K562 (cell line): ENCODE data around the gene RABL6. TPM values are rescaled to one million over a fixed set of nuclear protein-coding genes. Genes with fewer than 3 reads are reported as not detected.
A peak's percentile ranks its signal among the peaks of the same experiment; 100 is the strongest.

ENCODE experiments used
- ATAC-seq: fragments of 200-7000 bp; cut with Tn5 transposase; 3 replicates; pipeline ENCODE4 v1.9.1; 2020; ENCODE audit warnings: moderate library complexity
- BruUV-seq: library from RNA; stranded (reverse); fragments of 400-500 nt; replicated peaks from 2 replicates; lab custom pipeline; 2021; lab: Mats Ljungman, UMichigan
- CTCF ChIA-PET: fragments of 300-600 bp; formaldehyde crosslinking; extraction: SDS; loops from one replicate; lab custom pipeline; 2021; ENCODE audit warnings: low intra/inter-chr PET ratio; lab: Yijun Ruan, JAX
- POLR2A ChIA-PET: fragments of 300-600, 350-650 bp; sonication (Branson Sonifier 250); formaldehyde crosslinking; extraction: SDS; loops from one replicate; lab custom pipeline; 2021; ENCODE audit warnings: antibody characterized with exemption, inconsistent platforms; lab: Yijun Ruan, JAX
- DNase-seq, 4 experiments: peaks; one replicate each; pipeline versions ENCODE4 v3.0.0 to v3.0.0-alpha.2; 2011 to 2018; ENCODE audit warnings: low spot score in 3 of 4, mixed read lengths in 3 of 4; ENCODE audit errors: extremely low read depth in 1 of 4
- FAIRE-seq: peaks from 2 replicates; lab custom pipeline; 2011; peaks lifted over from hg19 to GRCh38; lab: Jason Lieb, UNC
- H2AFZ ChIP-seq: 2 replicates; pipeline ENCODE4 v1.6.0; 2011; ENCODE audit warnings: low read depth, low read length, control low read depth, inconsistent platforms
- H3K27ac ChIP-seq: fragments of 200-600 bp; 3 replicates; pipeline ENCODE4 v1.8.0; 2011; ENCODE audit warnings: low read depth, mild to moderate bottlenecking, control low read depth, inconsistent platforms, low read length, moderate library complexity, mixed read lengths; ENCODE audit errors: extremely low read depth
- H3K27me3 ChIP-seq, 2 experiments: fragments of 300-600 bp in 1 of 2; 2 replicates in 1 of 2; 3 replicates in 1 of 2; pipeline versions ENCODE4 v1.6.0 to v1.8.0; 2011; ENCODE audit warnings: inconsistent platforms in 2 of 2, low read length in 2 of 2, mild to moderate bottlenecking in 1 of 2, mixed read lengths in 1 of 2, moderate library complexity in 1 of 2; ENCODE audit not compliant: control insufficient read depth in 2 of 2, insufficient read depth in 2 of 2
- H3K36me3 ChIP-seq: fragments of 300-600 bp; 3 replicates; pipeline ENCODE4 v1.8.0; 2011; ENCODE audit warnings: mild to moderate bottlenecking, low read length, inconsistent platforms; ENCODE audit not compliant: control insufficient read depth, insufficient read depth
- H3K4me1 ChIP-seq, 2 experiments: fragments of 200-600 bp in 1 of 2; replicated peaks in 1 of 2; 2 replicates in 1 of 2; 3 replicates in 1 of 2; pipeline versions ENCODE4 v1.5.1 to v1.8.0; 2011; ENCODE audit warnings: inconsistent platforms in 2 of 2, low read length in 2 of 2, mild to moderate bottlenecking in 1 of 2, mixed read lengths in 1 of 2, moderate library complexity in 1 of 2; ENCODE audit not compliant: control insufficient read depth in 2 of 2, insufficient read depth in 2 of 2
- H3K4me2 ChIP-seq: 2 replicates; pipeline ENCODE4 v1.6.1; 2011; ENCODE audit warnings: low read length, control low read depth, inconsistent platforms, mixed read lengths; ENCODE audit not compliant: insufficient read depth
- H3K4me3 ChIP-seq: fragments of 200-600 bp; sonication (generic), shearing (Covaris generic); 2 replicates; pipeline ENCODE4 v1.5.1; 2016; ENCODE audit warnings: control low read depth, inconsistent platforms
- H3K79me2 ChIP-seq: fragments of 200-600 bp; 3 replicates; pipeline ENCODE4 v1.8.0; 2011; ENCODE audit warnings: low read length, inconsistent platforms; ENCODE audit not compliant: control insufficient read depth, insufficient read depth
- H3K9ac ChIP-seq, 2 experiments: 2 replicates each; pipeline versions ENCODE4 v1.6.0 to v1.6.1; 2011; ENCODE audit warnings: low read depth in 2 of 2, low read length in 2 of 2, control low read depth in 1 of 2, inconsistent platforms in 1 of 2, mild to moderate bottlenecking in 1 of 2, mixed read lengths in 1 of 2; ENCODE audit not compliant: insufficient read depth in 1 of 2
- H3K9me1 ChIP-seq: one replicate; pipeline ENCODE4 v1.6.0; 2011; ENCODE audit warnings: inconsistent platforms, mild to moderate bottlenecking, low read length, moderate library complexity; ENCODE audit not compliant: control insufficient read depth, insufficient read depth
- H3K9me3 ChIP-seq: replicated peaks from 2 replicates; pipeline ENCODE4 v1.5.1; 2011; ENCODE audit warnings: low read depth, low read length, inconsistent platforms; ENCODE audit not compliant: control insufficient read depth, insufficient read depth
- H4K20me1 ChIP-seq: replicated peaks from 2 replicates; pipeline ENCODE4 v1.6.1; 2011; ENCODE audit warnings: low read length, inconsistent platforms, mixed read lengths; ENCODE audit not compliant: control insufficient read depth, insufficient read depth
- CBFA2T2 ChIP-seq: fragments of 450-650 bp; conservative IDR thresholded peaks from 2 replicates; pipeline ENCODE4 v1.6.1; 2017; ENCODE audit warnings: mild to moderate bottlenecking
- RCOR1 ChIP-seq, 2 experiments: IDR thresholded peaks; 2 replicates each; pipeline ENCODE4 v1.6.1; 2012; ENCODE audit warnings: low read depth in 2 of 2, low read length in 2 of 2, borderline replicate concordance in 1 of 2, improper control_type of control experiment in 1 of 2
- WGBS: fragments of 100-300 bp; shearing (Covaris generic); methylation state at CpG from one replicate; pipeline ENCODE4 v1.1.6; 2016; ENCODE audit warnings: low coverage, mixed read lengths; ENCODE audit not compliant: insufficient coverage; ENCODE audit errors: missing lambda C conversion rate; 5-methylcytosine and 5-hydroxymethylcytosine counted together
- in situ Hi-C: fragments of 300-500 bp; cut with MboI; formaldehyde crosslinking; loops from 4 replicates; pipeline ENCODE4 v1.15.0; 2018; ENCODE audit warnings: inconsistent platforms, mixed read lengths
- intact Hi-C: fragments of 100-400 bp; cut with micrococcal nuclease; formaldehyde crosslinking; loops from 2 replicates; pipeline ENCODE4 v1.14.2; 2022
- polyA plus RNA-seq, 8 experiments: library from polyadenylated mRNA; depleted of rRNA in 4 of 8; stranded (reverse) in 5 of 8; unstranded in 3 of 8; fragments of >200 nt; fragmentation: Nextera tagmentation in 2 of 8; fragmentation: Illumina TruSeq in 1 of 8; extraction: Ambion mirVana in 2 of 8; extraction: Trizol in 1 of 8; gene quantifications; 2 replicates each; pipeline versions ENCODE4 v1.2.1 to v1.2.3, GENCODE V29; 2011 to 2014; ENCODE audit warnings: inconsistent platforms in 1 of 8, missing spikeins in 1 of 8
- total RNA-seq, 7 experiments: library from RNA; depleted of rRNA in 6 of 7; stranded (reverse); fragments of >200 nt in 6 of 7; fragmentation: Illumina TruSeq in 2 of 7; extraction: Trizol in 2 of 7; gene quantifications; 2 replicates each; pipeline versions ENCODE4 v1.2.1 to v1.2.3, GENCODE V29; 2011 to 2021; ENCODE audit warnings: low replicate concordance in 1 of 7
- TF ChIP-seq, protein P1 (sequence below): sonication (generic); formaldehyde crosslinking; IDR thresholded peaks from 2 replicates; pipeline ENCODE4 v1.8.0; 2022; ENCODE audit warnings: mild to moderate bottlenecking, missing genetic modification reagents
- TF ChIP-seq, protein P2 (sequence below), 2 experiments: fragments of 450-650 bp; formaldehyde crosslinking in 1 of 2; IDR thresholded peaks; 2 replicates each; pipeline versions ENCODE4 v1.4.0 to v1.6.1; 2014 to 2020; ENCODE audit warnings: mild to moderate bottlenecking in 2 of 2, borderline replicate concordance in 1 of 2, low read depth in 1 of 2

RABL6 gene
- total and polyA plus RNA-seq, 9 of the 15 experiments (the other 6 are each of a cell fraction or from before 2014, with no cell fraction given), result 5.6 to 181 (median 84.5) TPM

DNA sequence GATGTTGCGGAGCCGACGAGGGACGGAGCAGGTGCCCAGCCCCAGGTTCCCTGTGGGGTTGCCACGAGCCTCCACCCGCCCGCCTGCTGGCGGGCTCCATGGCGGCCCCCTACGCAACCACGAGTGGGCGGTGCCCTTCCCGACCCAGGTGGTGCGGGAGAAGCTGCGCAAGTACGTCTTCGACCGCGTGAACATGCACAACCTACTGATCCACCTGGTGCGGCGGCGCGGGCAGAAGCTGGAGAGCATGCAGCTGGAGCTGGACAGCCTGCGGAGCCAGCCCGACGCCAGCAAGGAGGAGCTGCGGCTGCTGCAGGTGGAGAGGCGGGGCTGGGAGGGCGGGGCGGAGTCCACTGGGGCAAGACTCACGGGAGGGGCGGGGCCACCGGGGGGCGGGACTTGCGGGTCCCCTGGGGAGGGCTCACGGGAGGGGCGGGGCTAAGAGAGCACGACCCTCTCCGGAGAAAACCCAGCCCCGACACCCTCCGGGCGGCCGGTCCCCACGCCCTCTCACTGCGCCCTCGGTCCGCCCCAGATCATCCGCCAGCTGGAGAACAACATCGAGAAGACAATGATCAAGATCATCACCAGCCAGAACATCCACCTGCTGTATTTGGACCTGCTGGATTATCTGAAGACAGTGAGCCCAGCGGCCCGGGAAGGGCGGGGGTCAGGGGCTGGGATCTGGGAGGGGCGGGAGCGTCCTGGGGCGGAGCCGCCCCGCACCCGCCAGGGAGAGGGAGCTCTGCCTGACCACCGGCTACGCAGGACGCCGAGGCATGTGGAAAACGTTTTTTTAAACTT lies 7.7 kb upstream of the RABL6 start:
- in situ Hi-C loops, result loop anchor here (25.0 kb wide), 1 partner anchor 437 kb away; the partner anchor contains the start of genes CYSRT1, RNF224, SLC34A3 and TUBB4B
- Histone ChIP-seq H3K9me3 (no peaks in the 10 kb centered on the region), H3K4me3 (peak overlapping the region; percentile 39), H3K27ac (peak overlapping the region; percentile 45; the same call in 1 of the 3 replicates), H4K20me1 (no peaks in the 10 kb centered on the region), H3K79me2 (no peaks in the 10 kb centered on the region), H2AFZ (peak overlapping the region; percentile 89), H3K4me2 (peak overlapping the region; percentile 78), H3K36me3 (peaks cover under 1% of the 10 kb centered on the region; the same call in 1 of the 3 replicates), H3K4me1 (peaks cover 32 to 72% of the 10 kb centered on the region in 2 experiments; a peak in 4 of 5 replicates), H3K27me3 (no peaks in the 10 kb centered on the region), H3K9me1 (no peaks in the 10 kb centered on the region), H3K9ac (peak overlapping the region in 1 of 2 experiments; percentile 86; a peak in 2 of 4 replicates)
- BruUV-seq, result no TSS peak
- ChIA-PET CTCF (interaction anchor here (0.7 kb wide), 1 partner anchor 126 kb away, joined by 3 read pairs; no protein-coding TSS in a partner anchor), POLR2A (interaction anchor here (0.7 to 1.1 kb wide), 5 partner anchors 10 to 441 kb away, joined by 3 to 6 read pairs (median 4); partner anchors contain the start of gene TUBB4B)
- ATAC-seq, result peak; percentile 86
- DNase-seq, result peak; percentile 95 to 97 (median 96)
- FAIRE-seq, result peak; percentile 60
- WGBS, result 1% methylated on average over 48 of the region's 63 CpGs
- intact Hi-C loops, result no loop called here
- TF ChIP-seq RCOR1 (IDR thresholded peaks at IDR 0.05; ENCODE audit: borderline replicate concordance in 1 of 2, low read depth in 2 of 2, low read length in 2 of 2) (0 out of 4 replicates have a peak, but pooled peaks of 1 of the 2 experiments have one; percentile 15), CBFA2T2 (peak; percentile 35; the same call in 1 of the 2 replicates)
- TF ChIP-seq, protein P1, sequence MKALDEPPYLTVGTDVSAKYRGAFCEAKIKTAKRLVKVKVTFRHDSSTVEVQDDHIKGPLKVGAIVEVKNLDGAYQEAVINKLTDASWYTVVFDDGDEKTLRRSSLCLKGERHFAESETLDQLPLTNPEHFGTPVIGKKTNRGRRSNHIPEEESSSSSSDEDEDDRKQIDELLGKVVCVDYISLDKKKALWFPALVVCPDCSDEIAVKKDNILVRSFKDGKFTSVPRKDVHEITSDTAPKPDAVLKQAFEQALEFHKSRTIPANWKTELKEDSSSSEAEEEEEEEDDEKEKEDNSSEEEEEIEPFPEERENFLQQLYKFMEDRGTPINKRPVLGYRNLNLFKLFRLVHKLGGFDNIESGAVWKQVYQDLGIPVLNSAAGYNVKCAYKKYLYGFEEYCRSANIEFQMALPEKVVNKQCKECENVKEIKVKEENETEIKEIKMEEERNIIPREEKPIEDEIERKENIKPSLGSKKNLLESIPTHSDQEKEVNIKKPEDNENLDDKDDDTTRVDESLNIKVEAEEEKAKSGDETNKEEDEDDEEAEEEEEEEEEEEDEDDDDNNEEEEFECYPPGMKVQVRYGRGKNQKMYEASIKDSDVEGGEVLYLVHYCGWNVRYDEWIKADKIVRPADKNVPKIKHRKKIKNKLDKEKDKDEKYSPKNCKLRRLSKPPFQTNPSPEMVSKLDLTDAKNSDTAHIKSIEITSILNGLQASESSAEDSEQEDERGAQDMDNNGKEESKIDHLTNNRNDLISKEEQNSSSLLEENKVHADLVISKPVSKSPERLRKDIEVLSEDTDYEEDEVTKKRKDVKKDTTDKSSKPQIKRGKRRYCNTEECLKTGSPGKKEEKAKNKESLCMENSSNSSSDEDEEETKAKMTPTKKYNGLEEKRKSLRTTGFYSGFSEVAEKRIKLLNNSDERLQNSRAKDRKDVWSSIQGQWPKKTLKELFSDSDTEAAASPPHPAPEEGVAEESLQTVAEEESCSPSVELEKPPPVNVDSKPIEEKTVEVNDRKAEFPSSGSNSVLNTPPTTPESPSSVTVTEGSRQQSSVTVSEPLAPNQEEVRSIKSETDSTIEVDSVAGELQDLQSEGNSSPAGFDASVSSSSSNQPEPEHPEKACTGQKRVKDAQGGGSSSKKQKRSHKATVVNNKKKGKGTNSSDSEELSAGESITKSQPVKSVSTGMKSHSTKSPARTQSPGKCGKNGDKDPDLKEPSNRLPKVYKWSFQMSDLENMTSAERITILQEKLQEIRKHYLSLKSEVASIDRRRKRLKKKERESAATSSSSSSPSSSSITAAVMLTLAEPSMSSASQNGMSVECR (CRISPR knock-in tag), result 0 out of 2 replicates have a peak, but pooled peaks have one; percentile 22
- TF ChIP-seq, protein P2, sequence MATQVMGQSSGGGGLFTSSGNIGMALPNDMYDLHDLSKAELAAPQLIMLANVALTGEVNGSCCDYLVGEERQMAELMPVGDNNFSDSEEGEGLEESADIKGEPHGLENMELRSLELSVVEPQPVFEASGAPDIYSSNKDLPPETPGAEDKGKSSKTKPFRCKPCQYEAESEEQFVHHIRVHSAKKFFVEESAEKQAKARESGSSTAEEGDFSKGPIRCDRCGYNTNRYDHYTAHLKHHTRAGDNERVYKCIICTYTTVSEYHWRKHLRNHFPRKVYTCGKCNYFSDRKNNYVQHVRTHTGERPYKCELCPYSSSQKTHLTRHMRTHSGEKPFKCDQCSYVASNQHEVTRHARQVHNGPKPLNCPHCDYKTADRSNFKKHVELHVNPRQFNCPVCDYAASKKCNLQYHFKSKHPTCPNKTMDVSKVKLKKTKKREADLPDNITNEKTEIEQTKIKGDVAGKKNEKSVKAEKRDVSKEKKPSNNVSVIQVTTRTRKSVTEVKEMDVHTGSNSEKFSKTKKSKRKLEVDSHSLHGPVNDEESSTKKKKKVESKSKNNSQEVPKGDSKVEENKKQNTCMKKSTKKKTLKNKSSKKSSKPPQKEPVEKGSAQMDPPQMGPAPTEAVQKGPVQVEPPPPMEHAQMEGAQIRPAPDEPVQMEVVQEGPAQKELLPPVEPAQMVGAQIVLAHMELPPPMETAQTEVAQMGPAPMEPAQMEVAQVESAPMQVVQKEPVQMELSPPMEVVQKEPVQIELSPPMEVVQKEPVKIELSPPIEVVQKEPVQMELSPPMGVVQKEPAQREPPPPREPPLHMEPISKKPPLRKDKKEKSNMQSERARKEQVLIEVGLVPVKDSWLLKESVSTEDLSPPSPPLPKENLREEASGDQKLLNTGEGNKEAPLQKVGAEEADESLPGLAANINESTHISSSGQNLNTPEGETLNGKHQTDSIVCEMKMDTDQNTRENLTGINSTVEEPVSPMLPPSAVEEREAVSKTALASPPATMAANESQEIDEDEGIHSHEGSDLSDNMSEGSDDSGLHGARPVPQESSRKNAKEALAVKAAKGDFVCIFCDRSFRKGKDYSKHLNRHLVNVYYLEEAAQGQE (IDR thresholded peaks at IDR 0.05; ENCODE audit: borderline replicate concordance), result no peak
- TF ChIP-seq, protein P2 (CRISPR knock-in tag; IDR thresholded peaks at IDR 0.05; ENCODE audit: low read depth), result 0 out of 2 replicates have a peak, but pooled peaks have one; percentile 19
